GM23248 (cell line): ENCODE data around the gene MOGAT2.
"Not testable (repeated sequence)": the region's sequence is repeated elsewhere in the genome, so short reads cannot be mapped to it uniquely, and the experiment has no call there.

Experiments
- EZH2 ChIP-seq: fragments of 200-600 bp; sonication (generic); IDR thresholded peaks from 2 replicates; pipeline ENCODE4 v1.6.1; 2018; ENCODE audit warnings: antibody characterized with exemption, mild to moderate bottlenecking; ENCODE audit not compliant: insufficient read depth, poor library complexity, severe bottlenecking
- EZH2phosphoT487 ChIP-seq: fragments of 200-600 bp; sonication (generic); IDR thresholded peaks from 2 replicates; pipeline ENCODE4 v1.6.1; 2018; ENCODE audit warnings: antibody characterized with exemption, moderate library complexity, mild to moderate bottlenecking, low read depth; ENCODE audit not compliant: insufficient read depth

- not testable (repeated sequence) for TF ChIP-seq EZH2, EZH2phosphoT487
Observed at GRCh38 chr11:75754933-75755332, 37.3 kb downstream of the MOGAT2 start.
